HCT116 (cell line): ENCODE data around the gene CDC42EP3. TPM values are rescaled to one million over a fixed set of nuclear protein-coding genes. Genes with fewer than 3 reads are reported as not detected.

ENCODE experiments used
- ATAC-seq: fragments of 200-7000 bp; cut with Tn5 transposase; 2 replicates; pipeline ENCODE4 v1.9.1; 2020; ENCODE audit warnings: mild to moderate bottlenecking, moderate library complexity
- BruUV-seq: library from RNA; stranded (reverse); fragments of 400-500 nt; replicated peaks from 2 replicates; lab custom pipeline; 2021; lab: Mats Ljungman, UMichigan
- CTCF ChIA-PET: fragments of 300-600 bp; sonication (Branson Sonifier 250); formaldehyde crosslinking; loops from one replicate; lab custom pipeline; 2021; ENCODE audit warnings: antibody characterized with exemption; lab: Charles Lee
- POLR2A ChIA-PET: fragments of 300-600, 350-600 bp; sonication (Branson Sonifier 250); formaldehyde crosslinking; loops from one replicate; lab custom pipeline; 2021; ENCODE audit warnings: antibody characterized with exemption; lab: Charles Lee
- RAD21 ChIA-PET, 2 experiments: fragments of 300-600 bp; sonication (Branson Sonifier 250); formaldehyde crosslinking; loops; one replicate each; lab custom pipeline; 2023; ENCODE audit warnings: low total read pairs in 2 of 2; ENCODE audit not compliant: uncharacterized antibody in 2 of 2, unreplicated experiment in 2 of 2, low non-redundant PET in 1 of 2; lab: Charles Lee
- DNase-seq: peaks from one replicate; pipeline ENCODE4 v3.0.0-alpha.2; 2010; ENCODE audit warnings: low read depth, low spot score
- H2AFZ ChIP-seq: fragments of 200-600 bp; shearing (Covaris generic), sonication (generic); 2 replicates; pipeline ENCODE4 v1.6.1; 2017; ENCODE audit warnings: low read depth, mixed run types, mixed read lengths, antibody characterized with exemption, low read length; ENCODE audit not compliant: poor library complexity, severe bottlenecking
- H3K27ac ChIP-seq: 2 replicates; pipeline ENCODE4 v1.5.1; 2012; ENCODE audit warnings: low read depth, low read length
- H3K27me3 ChIP-seq: fragments of 200-600 bp; sonication (generic); 2 replicates; pipeline ENCODE4 v1.6.1; 2016; ENCODE audit warnings: mixed run types, low read length, mixed read lengths; ENCODE audit not compliant: insufficient read depth
- H3K36me3 ChIP-seq, 2 experiments: fragments of 200-500 bp in 1 of 2; fragments of 200-600 bp in 1 of 2; sonication (Bioruptor generic) in 1 of 2; sonication (generic) in 1 of 2; 2 replicates each; pipeline versions ENCODE4 v1.5.1 to v1.6.1; 2014 to 2016; ENCODE audit warnings: low read length in 2 of 2, inconsistent platforms in 1 of 2, mixed read lengths in 1 of 2, mixed run types in 1 of 2; ENCODE audit not compliant: insufficient read depth in 2 of 2, control insufficient read depth in 1 of 2
- H3K4me1 ChIP-seq, 2 experiments: fragments of 200-600 bp in 1 of 2; sonication (generic) in 1 of 2; 2 replicates each; pipeline versions ENCODE4 v1.5.1 to v1.6.1; 2012 to 2017; ENCODE audit warnings: low read length in 2 of 2, inconsistent platforms in 1 of 2, mild to moderate bottlenecking in 1 of 2, mixed read lengths in 1 of 2, mixed run types in 1 of 2, moderate library complexity in 1 of 2; ENCODE audit not compliant: insufficient read depth in 2 of 2, control insufficient read depth in 1 of 2
- H3K4me2 ChIP-seq: fragments of 200-600 bp; sonication (generic); 2 replicates; pipeline ENCODE4 v1.6.1; 2017; ENCODE audit warnings: mixed run types, low read length, mixed read lengths
- H3K4me3 ChIP-seq, 2 experiments: fragments of 200-600 bp in 1 of 2; sonication (generic) in 1 of 2; replicated peaks in 1 of 2; 2 replicates each; pipeline ENCODE4 v1.5.1; 2011 to 2016; ENCODE audit warnings: low read length in 2 of 2, control low read depth in 1 of 2, low read depth in 1 of 2, mild to moderate bottlenecking in 1 of 2, mixed read lengths in 1 of 2, mixed run types in 1 of 2
- H3K79me2 ChIP-seq: fragments of 200-600 bp; sonication (generic); 2 replicates; pipeline ENCODE4 v1.6.1; 2017; ENCODE audit warnings: mild to moderate bottlenecking, mixed run types, low read length, moderate library complexity, mixed read lengths; ENCODE audit not compliant: insufficient read depth
- H3K9ac ChIP-seq: fragments of 200-600 bp; sonication (generic); 2 replicates; pipeline ENCODE4 v1.6.1; 2016; ENCODE audit warnings: low read length, mixed read lengths
- H3K9me2 ChIP-seq: fragments of 200-600 bp; sonication (generic), shearing (Covaris generic); 2 replicates; pipeline ENCODE4 v1.6.1; 2017; ENCODE audit warnings: mixed run types, mild to moderate bottlenecking, moderate library complexity; ENCODE audit not compliant: insufficient read depth
- H3K9me3 ChIP-seq, 2 experiments: fragments of 200-500 bp in 1 of 2; fragments of 200-600 bp in 1 of 2; sonication (Bioruptor generic) in 1 of 2; sonication (generic) in 1 of 2; 2 replicates each; pipeline ENCODE4 v1.6.1; 2014 to 2017; ENCODE audit warnings: low read length in 2 of 2, mixed read lengths in 2 of 2, inconsistent platforms in 1 of 2, low read depth in 1 of 2, mild to moderate bottlenecking in 1 of 2, mixed run types in 1 of 2, moderate library complexity in 1 of 2; ENCODE audit not compliant: control insufficient read depth in 1 of 2, insufficient read depth in 1 of 2
- H4K20me1 ChIP-seq: fragments of 200-600 bp; sonication (generic), shearing (Covaris generic); 2 replicates; pipeline ENCODE4 v1.6.1; 2017; ENCODE audit warnings: mixed run types, mild to moderate bottlenecking, moderate library complexity; ENCODE audit not compliant: insufficient read depth
- CEBPB ChIP-seq: IDR thresholded peaks from 2 replicates; pipeline ENCODE4 v1.6.1; 2012; ENCODE audit warnings: low read depth
- EZH2 ChIP-seq: fragments of 200-600 bp; sonication (generic); IDR thresholded peaks from 2 replicates; pipeline ENCODE4 v1.6.1; 2017; ENCODE audit warnings: antibody characterized with exemption, mixed run types
- FOSL1 ChIP-seq: IDR thresholded peaks from 2 replicates; pipeline ENCODE4 v1.6.1; 2012; ENCODE audit warnings: low read depth
- JUND ChIP-seq: IDR thresholded peaks from 2 replicates; pipeline ENCODE4 v1.6.1; 2012
- POLR2A ChIP-seq: IDR thresholded peaks from 2 replicates; pipeline ENCODE4 v1.7.0; 2011; ENCODE audit warnings: borderline replicate concordance; ENCODE audit not compliant: insufficient read depth, insufficient read length; ENCODE audit errors: extremely low read depth
- SIN3A ChIP-seq: IDR thresholded peaks from 2 replicates; pipeline ENCODE4 v1.6.1; 2012; ENCODE audit warnings: low read depth
- SRF ChIP-seq: IDR thresholded peaks from 2 replicates; pipeline ENCODE4 v1.6.1; 2012; ENCODE audit warnings: low read depth
- intact Hi-C: fragments of 100-400 bp; cut with micrococcal nuclease; formaldehyde crosslinking; loops from 2 replicates; pipeline ENCODE4 v1.10.0; 2022
- total RNA-seq: library from RNA; stranded (reverse); gene quantifications from one replicate; pipeline ENCODE4 v1.2.1, GENCODE V29; 2021; ENCODE audit not compliant: unreplicated experiment

CDC42EP3 gene
- total RNA-seq, 1 experiment from 2014 or later: 38.2 TPM

GRCh38 chr2:37664231-37664643 lies 7.2 kb downstream of the CDC42EP3 start:
- Histone ChIP-seq H4K20me1 (no peaks in the 10 kb centered on the region), H3K36me3 (no peaks in the 10 kb centered on the region; a peak in 2 of 4 replicates), H3K9me3 (no peaks in the 10 kb centered on the region), H2AFZ (no peak overlapping the region), H3K4me2 (no peak overlapping the region), H3K4me3 (no peak overlapping the region), H3K9ac (no peak overlapping the region), H3K79me2 (peaks cover 98% of the 10 kb centered on the region), H3K4me1 (no peaks in the 10 kb centered on the region), H3K27ac (no peak overlapping the region), H3K9me2 (no peaks in the 10 kb centered on the region), H3K27me3 (no peaks in the 10 kb centered on the region)
- ChIA-PET RAD21 (no interaction called here), CTCF (no interaction called here), POLR2A (no interaction called here)
- TF ChIP-seq EZH2: no peak
- TF ChIP-seq FOSL1: no peak
- no peak for TF ChIP-seq POLR2A
- TF ChIP-seq SIN3A: no peak
- BruUV-seq: no TSS peak
- DNase-seq: no peak
- ATAC-seq: no peak
- intact Hi-C loops: no loop called here

- TF ChIP-seq EZH2 (no peak), SRF (no peak), CEBPB (no peak), JUND (no peak)
- Histone ChIP-seq H4K20me1 (no peaks in the 10 kb centered on the region), H3K9ac (no peak overlapping the region), H2AFZ (no peak overlapping the region), H3K27me3 (no peaks in the 10 kb centered on the region), H3K79me2 (peaks cover 98% of the 10 kb centered on the region), H3K9me2 (no peaks in the 10 kb centered on the region), H3K27ac (no peak overlapping the region), H3K36me3 (no peaks in the 10 kb centered on the region; a peak in 2 of 4 replicates), H3K4me1 (peaks cover 0 to 2% of the 10 kb centered on the region in 2 experiments; a peak in 1 of 4 replicates), H3K4me3 (no peak overlapping the region), H3K4me2 (no peak overlapping the region), H3K9me3 (no peaks in the 10 kb centered on the region)
- DNase-seq: no peak
- POLR2A ChIA-PET: no interaction called here
- ATAC-seq: no peak
- no TSS peak for BruUV-seq
- intact Hi-C loops: no loop called here
- CTCF ChIA-PET: no interaction called here
- RAD21 ChIA-PET: no interaction called here
Observed at GRCh38 chr2:37663390-37663789, 8.1 kb downstream of the CDC42EP3 start.
